HG03139 (cell line): ENCODE measurements around the gene PSMC1.
A peak's percentile ranks its signal among the peaks of the same experiment; 100 is the strongest.
"Not testable (repeated sequence)": the region's sequence is repeated elsewhere in the genome, so short reads cannot be mapped to it uniquely, and the experiment has no call there.

ENCODE experiments used
- ATAC-seq: cut with Tn5 transposase; IDR thresholded peaks from one replicate; pipeline ENCODE4 v1.9.1; 2021; ENCODE audit not compliant: unreplicated experiment

PSMC1 gene

DNA sequence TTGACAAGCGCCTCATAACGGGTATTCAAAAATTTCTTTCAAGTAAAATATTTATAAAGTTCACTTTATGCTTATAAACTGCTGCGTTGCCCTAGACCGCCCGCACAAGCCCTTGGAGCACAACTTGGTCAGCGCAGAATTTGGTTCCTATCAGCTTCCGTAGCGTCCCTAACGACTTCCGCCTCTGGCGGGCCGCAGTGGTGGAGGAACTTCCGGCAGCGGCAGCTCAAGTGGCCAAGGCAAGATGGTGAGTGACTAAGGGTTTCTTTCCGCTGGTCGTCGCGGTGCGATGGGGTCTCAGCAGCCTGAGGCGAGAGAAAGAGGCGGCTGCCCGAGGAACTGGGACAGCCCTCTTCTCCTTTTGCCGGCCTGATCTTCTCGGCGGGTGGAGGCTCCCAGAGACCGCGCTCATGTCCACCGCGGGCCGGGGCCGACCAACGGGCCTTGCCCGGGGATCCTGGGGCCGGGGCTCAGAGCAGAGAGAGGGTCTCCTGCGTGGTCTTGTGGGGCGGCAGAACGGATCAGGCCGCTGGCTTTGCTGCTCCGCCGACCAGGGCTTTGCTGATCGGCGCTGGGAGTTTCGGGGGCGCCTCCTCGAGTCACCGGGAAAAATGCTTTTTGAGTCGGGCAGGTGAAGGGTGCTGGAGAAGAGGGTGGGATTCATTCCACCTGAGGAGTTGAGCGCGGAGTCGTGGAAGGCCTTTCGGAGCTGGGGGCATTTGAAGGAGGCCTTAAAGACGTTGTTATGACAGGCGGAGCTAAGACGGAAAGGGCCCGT lies at the start of gene PSMC1:
TSS of gene PSMC1 (plus strand) at position 200 of the 778 bp plus-strand sequence. CDS start at position 245, 45 bp downstream.
- ATAC-seq, result peak; percentile 89

DNA sequence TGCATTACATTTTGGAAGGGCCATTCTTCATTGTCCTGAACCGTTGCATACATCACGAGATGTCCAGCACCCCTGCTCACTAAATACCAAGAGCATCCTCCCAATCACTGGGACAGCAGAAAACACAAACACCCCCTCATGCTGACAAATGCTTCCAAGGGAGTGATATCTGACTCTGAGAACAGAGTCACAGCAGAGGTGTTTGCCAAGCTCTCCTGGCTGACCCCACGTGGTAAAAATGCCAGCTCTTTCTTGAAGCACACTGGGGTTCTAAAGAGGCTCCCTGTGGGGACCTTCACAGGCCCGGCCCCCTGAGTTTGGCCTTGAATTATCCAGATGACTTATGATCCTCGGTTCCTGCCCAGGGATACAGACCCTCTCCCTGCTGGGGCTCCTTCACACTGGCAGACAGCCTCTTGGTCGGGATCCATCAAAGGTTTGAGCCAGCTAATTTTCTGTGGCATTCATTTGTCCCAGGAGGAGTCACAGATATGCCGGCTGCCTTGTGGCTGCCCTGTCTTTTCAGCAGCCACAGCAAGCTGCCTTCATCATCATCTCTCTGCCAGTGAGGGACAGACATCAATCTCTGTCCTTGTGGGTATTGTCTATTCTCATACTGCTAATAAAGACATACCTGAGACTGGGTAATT lies 43.1 kb upstream of the PSMC1 start:
- no peak for ATAC-seq

DNA sequence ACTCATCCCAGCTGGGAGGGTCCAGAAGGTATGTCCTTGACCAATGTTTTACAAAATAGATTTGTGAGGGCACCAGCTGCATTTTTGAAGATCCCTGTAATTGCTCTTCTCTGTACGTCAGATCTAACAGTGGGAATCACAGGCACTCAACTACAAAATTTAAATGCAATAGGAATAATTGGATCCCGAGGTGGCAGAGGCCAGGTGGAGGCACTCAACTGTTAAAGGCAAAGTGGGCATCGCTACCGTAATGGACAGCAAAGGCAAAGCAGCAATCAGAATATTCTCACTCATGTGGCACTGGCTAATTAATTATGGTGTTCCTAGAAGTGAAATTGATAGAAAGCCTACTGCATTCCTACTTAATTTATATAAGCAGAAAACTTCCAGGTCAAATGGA lies 27.9 kb upstream of the PSMC1 start:
- ATAC-seq, result no peak

DNA sequence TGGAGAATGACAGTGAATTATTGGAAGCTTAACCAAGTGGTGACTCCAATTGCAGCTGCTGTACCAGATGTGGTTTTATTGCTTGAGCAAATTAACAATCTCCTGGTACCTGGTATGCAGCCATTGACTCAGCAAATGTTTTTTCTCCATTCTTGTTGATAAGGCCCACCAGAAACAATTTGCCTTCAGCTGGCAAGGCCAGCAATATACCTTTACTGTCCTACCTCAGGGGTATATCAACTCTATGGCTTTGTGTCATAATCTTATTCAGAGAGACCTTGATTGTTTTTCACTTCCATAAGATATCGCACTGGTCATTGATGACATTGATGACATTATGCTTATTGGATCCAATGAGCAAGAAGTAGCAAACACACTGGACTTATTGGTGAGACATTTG lies 26.4 kb upstream of the PSMC1 start:
- ATAC-seq, result not testable (repeated sequence)

DNA sequence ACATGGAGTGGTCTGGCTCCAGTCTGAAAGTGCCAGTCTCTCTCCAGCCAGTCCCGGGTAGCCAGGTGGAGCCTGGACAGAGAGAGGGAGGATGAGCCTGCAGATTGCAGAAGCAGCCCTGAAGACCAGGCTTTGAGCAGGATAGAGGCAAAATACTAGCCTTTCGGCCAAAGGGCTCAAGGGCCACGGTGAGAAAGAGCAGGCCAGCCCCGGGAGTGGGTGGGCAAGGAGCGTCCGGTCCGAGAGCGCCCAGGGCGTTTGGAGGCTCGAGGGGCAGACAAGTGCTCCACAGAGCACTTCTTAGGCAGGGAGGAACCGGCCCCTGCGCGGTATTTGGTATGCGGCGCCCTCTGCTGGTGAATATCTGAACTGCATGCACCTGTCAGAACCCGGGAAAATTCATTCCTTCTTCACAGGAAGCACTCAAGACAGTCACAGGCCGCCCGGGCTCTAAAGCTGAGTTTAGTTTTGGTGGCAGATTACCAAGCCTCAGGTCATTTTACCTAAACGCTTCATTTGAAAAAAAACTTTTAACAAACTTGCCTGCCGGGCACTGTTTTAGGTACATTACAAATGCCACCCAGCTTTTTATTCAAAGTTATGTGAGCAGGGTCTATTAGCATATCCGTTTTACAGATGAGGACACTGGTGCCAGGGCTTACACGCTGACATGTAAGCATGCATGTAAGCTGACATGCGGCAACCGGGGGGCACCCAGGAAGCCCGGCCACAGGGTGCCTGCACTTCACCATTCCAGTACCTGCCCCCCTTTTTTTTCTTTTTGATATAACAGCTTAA lies 21.0 kb upstream of the PSMC1 start:
- ATAC-seq, result no peak

DNA sequence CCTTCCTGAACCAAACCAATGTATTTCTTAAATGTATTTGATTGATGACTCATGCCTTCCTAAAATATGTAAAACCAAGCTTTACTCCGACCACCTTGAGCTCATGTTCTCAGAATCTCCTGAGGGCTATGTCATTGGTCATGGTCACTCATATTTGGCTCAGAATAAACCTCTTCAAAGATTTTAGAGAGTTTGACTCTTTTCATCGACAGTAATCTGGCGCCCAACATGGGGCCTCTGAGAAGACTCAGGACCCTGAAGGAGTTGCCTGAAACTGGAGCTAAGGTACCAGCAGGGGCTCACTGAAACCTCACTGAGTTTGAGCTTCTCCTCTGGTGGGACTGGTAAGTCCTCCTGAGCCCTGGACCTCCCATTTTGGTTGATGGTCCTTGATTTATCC lies 17.2 kb upstream of the PSMC1 start:
- ATAC-seq, result no peak

DNA sequence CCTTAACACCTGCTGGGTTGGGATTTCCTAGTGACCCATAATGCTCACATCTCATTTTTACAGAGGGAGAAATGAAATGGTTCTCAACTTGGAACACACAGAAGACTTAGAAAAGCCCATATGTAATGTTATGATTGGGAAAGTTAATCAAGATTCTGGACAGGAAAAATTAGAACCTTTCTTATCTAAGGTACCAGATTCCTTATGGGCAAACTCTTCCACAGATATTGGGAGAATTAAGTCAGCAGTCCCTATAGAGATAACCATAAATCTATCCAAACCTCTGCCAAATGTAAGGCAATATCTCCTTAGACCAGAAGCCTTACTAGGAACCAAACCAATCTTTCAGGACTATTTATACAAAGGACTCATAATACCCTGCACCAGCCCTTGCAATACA lies 13.9 kb upstream of the PSMC1 start:
- no peak for ATAC-seq

DNA sequence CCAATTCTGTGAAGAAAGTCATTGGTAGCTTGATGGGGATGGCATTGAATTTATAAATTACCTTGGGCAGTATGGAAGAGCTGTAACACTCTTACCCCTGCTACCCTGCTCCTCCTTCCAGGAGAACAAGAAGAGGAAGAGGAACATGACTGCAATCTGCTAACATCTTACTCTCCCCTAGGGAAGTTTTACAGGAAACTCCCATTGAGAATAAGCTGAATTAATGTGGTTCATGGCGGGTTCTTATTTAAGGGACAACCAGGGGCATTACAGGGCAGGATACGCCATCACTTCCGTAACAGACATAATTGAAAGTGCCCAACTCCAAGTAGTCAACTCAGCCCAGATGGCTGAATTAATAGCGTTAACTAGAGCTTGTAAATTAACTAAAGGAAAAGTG lies 9.4 kb upstream of the PSMC1 start:
- ATAC-seq, result no peak

DNA sequence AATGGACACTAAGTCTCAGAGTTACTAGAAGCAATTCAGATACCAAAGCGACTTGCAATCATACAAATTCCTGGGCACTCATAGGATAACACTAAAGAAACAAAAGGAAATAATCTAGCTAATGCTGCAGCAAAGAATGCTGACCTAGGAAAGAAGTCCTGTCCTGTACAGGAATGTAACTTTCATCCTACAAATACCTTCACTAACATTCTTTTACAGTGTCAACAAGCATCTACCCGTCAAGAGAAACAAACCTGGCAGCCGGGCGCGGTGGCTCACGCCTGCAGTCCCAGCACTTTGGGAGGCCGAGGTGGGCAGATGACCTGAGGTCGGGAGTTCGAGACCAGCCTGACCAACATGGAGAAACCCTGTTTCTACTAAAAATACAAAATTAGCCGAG lies 8.9 kb upstream of the PSMC1 start:
- ATAC-seq, result not testable (repeated sequence)

DNA sequence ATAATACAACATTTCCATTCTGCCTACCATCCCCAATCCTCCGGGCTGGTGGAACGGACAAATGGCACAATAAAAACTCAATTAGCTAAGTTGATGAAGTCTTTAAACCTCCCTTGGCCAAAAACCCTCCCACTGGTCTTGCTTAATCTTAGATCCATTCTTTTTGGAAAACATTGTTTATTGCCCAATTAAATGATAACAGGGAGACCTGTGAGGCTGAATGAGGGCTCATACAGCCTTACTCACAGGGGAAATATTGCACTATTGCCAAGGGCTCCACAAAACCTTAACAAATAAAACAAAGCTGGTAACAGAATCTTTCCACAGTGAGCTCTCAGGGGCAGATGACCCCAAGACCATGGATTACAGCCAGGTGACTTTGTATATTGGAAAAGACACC lies 7.8 kb upstream of the PSMC1 start:
- no peak for ATAC-seq

DNA sequence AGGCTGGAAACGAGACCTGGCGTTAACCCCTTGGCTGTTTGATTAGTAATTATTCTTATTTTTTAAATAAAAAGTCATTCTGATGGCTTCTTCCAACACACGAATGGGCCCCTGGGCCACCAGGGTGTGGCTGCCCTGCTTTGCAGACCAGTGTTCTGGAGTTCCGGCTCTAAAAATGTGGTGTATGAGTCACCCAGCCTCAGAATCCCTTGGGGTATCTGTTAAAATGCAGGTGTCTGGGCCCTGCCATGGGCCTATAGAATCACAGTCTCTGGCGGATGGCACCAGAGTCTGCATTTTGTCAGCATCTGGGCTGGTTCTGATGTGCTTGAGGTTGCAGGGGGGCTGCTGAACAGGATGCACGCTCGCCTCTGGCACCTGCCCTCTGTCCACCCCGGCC lies 2.5 kb upstream of the PSMC1 start:
- no peak for ATAC-seq

DNA sequence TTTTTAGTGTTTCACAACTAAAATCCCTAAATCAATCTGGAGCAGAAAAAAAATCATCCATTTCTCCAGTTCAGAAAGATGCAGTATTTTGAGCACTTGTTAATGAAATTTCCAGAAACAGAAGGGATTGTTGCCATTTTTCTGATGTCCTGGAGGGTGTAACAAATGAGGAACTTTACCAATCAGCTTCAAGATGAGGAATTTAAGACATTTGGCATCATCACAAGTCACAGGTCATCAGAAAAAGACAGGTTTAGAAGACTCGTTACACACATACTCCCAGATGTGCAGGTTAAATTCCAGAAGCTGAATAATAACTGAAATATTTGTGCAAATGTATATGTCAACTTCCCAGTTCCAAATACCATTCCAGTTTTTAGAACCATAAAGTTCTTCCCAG lies 482 bp upstream of the PSMC1 start:
- ATAC-seq, result no peak

DNA sequence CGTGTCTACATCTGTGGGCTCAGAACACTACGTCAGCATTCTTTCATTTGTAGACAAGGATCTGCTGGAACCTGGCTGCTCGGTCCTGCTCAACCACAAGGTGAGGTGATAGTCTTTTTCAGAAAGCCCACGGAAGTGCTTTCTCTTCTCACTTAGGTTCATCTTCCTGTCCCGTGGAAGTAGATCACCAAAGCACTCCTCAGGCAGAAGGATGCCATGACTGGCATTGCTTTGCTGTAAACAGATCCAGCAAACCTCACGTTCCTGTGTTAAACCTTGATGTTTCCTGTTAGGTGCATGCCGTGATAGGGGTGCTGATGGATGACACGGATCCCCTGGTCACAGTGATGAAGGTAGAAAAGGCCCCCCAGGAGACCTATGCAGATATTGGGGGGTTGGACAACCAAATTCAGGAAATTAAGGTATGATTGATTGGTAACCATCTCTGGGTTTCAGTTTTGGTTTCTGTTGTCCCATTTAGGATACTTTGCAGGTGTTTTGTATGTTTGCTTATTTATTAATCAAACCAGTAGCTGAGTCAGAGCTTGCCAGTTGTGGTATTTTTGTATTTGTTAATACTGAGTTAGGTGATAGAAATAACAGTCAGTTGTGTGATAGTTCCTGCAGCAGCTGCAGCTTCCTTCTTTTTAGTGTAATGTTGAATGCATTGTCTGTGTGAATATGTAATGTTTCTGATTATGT lies 7.5 kb downstream of the PSMC1 start:
- peak; percentile 82 for ATAC-seq

DNA sequence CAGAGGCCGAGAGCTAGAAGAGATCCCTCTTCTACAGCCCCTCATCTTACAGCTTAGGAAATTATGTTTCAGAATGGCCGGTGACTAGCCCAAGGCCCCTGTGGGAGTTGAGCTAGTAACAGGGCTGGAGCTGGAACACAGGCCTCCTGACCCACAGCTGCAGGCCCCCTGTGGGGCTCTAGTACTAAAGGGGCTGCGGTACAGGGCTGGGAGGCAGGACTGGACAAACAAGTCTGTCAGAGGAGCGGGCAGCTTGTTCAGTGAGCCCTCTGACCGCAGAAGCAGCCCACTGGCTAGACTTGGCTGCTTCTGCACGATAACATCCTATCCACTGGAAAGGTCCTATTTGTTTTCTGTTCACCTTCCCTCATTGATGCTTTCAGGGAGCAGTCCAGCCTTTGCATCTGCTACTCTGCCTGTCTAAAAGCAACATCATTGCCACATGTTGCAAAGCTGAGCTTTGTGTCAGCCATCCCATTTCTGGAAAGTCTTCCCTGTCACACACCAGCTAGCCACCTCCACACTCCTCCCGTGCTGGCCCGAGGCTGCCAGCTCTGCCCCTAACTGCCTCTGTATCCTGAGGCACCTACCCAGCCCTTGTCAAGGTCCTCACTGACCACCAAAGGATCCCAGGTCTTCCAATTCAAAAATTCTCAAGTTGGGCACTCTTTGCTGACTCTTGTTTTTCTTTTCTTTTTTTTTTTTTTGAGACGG lies 10.2 kb downstream of the PSMC1 start:
- no peak for ATAC-seq

DNA sequence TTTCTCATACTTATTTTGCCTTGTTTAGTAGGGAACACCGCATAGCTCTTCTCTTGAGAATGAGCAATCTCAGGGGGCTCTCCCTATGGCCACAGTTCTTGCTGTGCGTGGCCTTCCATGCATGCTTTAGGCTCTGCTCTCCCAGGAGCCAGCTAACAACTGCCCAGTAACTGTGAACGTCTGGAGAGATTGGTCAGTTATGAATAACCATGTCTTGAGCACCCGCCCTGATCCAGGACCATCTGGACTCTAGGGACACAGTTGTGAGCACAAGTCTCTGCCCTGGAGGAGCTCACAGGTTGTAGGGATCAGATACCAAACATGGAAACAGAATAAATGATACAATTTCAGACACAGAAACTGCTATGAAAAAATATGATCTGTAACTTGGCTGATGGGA lies 12.1 kb downstream of the PSMC1 start:
- ATAC-seq, result no peak

DNA sequence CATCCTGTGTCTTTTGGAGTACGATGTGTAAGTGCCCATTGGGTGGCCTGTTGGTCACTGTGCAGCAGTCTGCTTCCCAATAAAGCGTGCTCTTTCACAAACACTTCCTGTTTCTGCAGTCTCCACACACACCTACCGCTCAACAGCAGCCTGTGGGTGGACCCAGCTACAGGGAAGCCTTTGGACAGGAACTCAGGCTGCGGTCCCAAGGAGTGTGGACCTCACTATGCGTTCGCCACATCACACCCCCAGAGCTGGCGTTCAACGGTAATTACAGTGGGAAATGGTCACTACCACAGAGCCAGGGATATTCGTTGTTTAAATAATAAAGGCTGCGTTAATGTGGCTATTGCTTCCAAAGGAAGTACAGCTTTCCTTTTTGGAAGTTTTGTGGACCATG lies 16.2 kb downstream of the PSMC1 start:
- no peak for ATAC-seq

DNA sequence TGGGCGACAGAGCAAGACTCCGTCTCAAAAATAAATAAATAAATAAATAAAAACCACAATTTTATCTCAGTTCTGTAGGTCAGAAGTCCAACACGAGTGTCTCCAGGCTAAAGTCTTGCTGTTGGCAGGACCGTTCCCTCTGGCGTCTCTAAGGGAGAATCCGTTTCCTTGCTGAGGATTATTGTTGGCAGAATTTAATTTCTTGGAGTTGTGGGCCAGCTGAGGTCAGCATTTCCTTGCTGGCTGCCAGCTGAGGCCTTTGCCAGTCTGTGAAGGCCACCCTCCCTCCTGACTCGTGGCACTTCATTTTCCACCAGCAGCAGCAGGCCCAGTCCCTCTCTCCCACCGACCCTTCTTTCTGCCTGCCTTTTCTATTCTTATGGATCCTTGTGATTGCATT lies 17.2 kb downstream of the PSMC1 start:
- ATAC-seq, result no peak

DNA sequence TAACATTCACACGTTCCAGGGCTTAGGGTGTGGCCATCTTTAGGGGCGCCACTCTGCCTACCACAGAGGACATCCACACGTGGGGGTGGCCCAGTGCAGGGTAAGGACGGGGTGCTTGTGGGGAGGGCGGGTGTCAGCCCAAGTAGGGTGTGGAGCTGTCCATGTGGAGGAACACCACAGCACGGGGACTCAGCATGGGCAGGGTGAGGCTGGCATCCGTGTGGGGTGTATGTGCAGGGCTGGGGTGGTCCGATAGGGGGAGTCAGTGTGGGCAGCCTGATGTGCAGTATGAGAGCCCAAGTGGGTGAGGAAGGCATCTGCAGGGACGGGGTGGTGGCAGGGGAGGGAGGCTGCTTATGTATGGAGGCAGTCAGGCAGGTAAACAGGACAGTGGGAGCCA lies 17.7 kb downstream of the PSMC1 start:
- no peak for ATAC-seq

DNA sequence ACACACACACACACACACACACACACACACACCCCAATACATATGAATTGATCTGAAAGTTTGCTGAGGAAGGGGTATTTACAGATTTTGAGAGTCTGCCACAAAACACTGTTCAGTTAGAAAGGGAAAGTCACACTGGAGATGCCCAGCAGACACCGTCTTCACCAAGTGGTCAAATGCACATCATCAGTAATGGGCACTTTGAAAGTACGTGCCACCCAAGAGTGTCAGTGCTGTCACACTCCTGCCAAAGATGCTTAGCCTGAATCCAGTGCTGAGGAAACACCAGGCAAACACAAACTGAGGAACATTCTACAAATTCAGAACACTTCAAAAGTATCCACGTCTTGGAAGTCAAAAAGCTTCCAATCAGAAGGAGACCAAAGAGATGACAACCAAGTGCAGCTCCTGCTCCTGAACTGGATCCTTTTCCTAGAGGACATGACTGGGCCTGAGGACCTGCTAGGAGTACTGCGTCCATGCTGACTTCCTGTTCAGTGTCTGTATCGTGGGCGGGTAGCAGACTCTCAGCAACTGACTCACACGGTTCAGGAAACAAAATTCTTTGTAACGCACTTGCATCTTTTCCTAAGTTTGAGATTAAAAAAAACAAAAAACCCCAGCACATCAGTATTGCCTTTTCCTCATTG lies 18.6 kb downstream of the PSMC1 start:
- no peak for ATAC-seq

DNA sequence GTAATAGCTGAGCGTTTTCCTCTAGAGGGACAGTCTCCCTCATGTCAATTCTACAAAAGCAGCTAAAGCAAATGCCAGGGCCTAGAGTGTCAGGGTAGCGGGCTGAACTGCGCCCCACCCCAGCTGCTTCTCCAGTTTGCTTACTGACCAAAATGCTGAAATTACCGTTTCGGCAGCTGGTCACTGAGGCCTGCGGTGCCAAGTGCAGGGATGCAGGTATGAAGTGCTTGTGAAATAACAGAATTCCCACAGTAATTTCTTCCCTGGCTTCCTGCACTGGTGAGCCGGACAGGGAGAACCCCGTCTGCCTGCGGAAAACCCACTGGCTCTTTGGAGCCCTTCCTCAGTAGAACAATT lies 19.1 kb downstream of the PSMC1 start:
- ATAC-seq, result no peak
